ENCODE results near the gene UBE2Q2. TPM values are rescaled to one million over a fixed set of nuclear protein-coding genes. Genes with fewer than 3 reads are reported as not detected.

UBE2Q2 gene
- total RNA-seq, 1 experiment from 2014 or later = 18.1 TPM

DNA sequence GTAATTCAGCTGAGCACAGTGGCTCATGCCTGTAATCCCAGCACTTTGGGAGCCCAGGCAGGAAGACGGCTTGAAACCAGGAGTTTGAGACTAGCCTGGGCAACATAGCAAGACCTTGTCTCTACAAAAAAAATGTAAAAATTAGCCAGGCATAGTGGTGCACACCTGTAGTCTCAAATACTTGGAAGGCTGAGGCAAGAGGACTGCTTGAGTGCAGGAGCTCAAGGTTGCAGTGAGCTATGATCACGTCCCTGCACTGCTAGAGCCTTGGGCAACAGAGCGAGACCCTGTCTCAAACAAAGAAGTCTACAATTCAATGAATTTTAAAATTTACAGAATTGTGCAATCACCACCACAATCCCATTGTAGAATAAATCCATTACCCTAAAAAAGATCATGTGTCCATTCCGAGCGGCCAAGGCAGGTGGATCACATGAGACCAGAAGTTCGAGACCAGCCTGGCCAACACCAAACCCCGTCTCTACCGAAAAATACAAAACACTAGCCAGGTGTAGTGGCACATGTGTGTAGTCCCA, 105.6 kb downstream of the UBE2Q2 start:
- BruUV-seq (replicated peaks) = no TSS peak
- H3K9me3 ChIP-seq (ENCODE audit: low read depth, low read length, poor library complexity, severe bottlenecking) = no peaks in the 10 kb centered on the region
- no peaks in the 10 kb centered on the region for H3K36me3 ChIP-seq (ENCODE audit: insufficient read depth, low read length, poor library complexity, severe bottlenecking)
- TF ChIP-seq CTCF (conservative IDR thresholded peaks at IDR 0.05; ENCODE audit: low read depth, low read length) (no peak), EZH2 (IDR thresholded peaks at IDR 0.05; ENCODE audit: borderline replicate concordance, low read depth, low read length, poor library complexity, severe bottlenecking) (no peak)
- H3K4me3 ChIP-seq (ENCODE audit: low read depth, low read length, poor library complexity, severe bottlenecking) = no peak overlapping the region
- no peak overlapping the region for H3K27ac ChIP-seq (ENCODE audit: low read depth, low read length, poor library complexity, severe bottlenecking)
- H3K4me1 ChIP-seq (ENCODE audit: insufficient read depth, low read length, poor library complexity, severe bottlenecking) = no peaks in the 10 kb centered on the region
- CTCF ChIA-PET = no interaction called here
- POLR2A ChIA-PET (ENCODE audit: low non-redundant PET) = no interaction called here
- no peak for DNase-seq (ENCODE audit: low spot score)
- intact Hi-C loops (cut with micrococcal nuclease; ENCODE audit: unreplicated experiment) = no loop called here
- no peaks in the 10 kb centered on the region for H3K27me3 ChIP-seq (replicated peaks; ENCODE audit: insufficient read depth, low read depth, low read length, poor library complexity)

Other genes with a start within 250 kb of the UBE2Q2 start
- 32.8 and 34.6 TPM in 2 replicates for gene SNUPN, start 217.7 kb upstream of the UBE2Q2 start, total RNA-seq (2021)
- gene IMP3, start 203.2 kb upstream of the UBE2Q2 start, total RNA-seq (2021) = 76.5 and 84.5 TPM in 2 replicates
- 3.4 and 5.6 TPM in 2 replicates for gene SNX33, start 195.5 kb upstream of the UBE2Q2 start, total RNA-seq (2021)
- 0.11 and 0.22 TPM in 2 replicates for gene CSPG4, start 130.6 kb upstream of the UBE2Q2 start, total RNA-seq (2021)
- gene FBXO22, start 60.4 kb downstream of the UBE2Q2 start, total RNA-seq (2021) = 59.0 and 67.2 TPM in 2 replicates
- not detected in 2 replicates for gene NRG4, start 169.0 kb downstream of the UBE2Q2 start, total RNA-seq (2021)
- gene TMEM266, start 216.5 kb downstream of the UBE2Q2 start, total RNA-seq (2021) = 0.17 TPM in 1 of 2 replicates, not detected in the other

All from A673 (cell line).